ENCODE data around the gene BMPER. TPM values are rescaled to one million over a fixed set of nuclear protein-coding genes. Genes with fewer than 3 reads are reported as not detected.

Gene BMPER
- total and polyA plus RNA-seq, 10 of the 15 experiments (the other 5 are each of a cell fraction or from before 2014, with no cell fraction given) = 0.02 to 0.08 TPM; not detected in 8

DNA sequence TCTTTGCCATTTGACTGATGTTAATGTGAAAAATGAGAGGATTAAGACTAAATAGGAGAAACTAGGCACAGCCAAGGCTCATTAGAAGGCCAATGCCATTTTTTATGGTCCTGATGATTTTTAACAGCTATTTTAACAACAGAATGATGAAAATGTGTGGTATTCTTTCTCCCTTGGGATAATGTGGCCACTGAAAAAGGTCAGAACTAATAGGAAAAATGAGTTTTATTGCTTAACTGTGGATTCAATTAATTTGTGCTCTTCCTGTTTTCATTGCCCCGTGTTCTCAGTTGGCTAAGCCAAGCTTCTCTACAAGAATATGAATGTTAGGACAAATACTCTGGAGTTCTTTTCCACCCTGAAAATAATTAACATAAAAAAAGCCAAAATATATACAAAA lies 56.6 kb downstream of the BMPER start:
- DNase-seq (ENCODE audit: low read depth, low spot score) = no peak
- no peak for ATAC-seq
- intact Hi-C loops (cut with micrococcal nuclease; ENCODE audit: unreplicated experiment) (no loop called here), in situ Hi-C loops (cut with MboI) (no loop called here)
- Histone ChIP-seq H3K4me2 (ENCODE audit: control insufficient read depth, insufficient read depth) (no peak overlapping the region), H3K79me2 (ENCODE audit: control insufficient read depth, insufficient read depth, low read length) (no peaks in the 10 kb centered on the region), H3K36me3 (ENCODE audit: control insufficient read depth in 2 of 2, insufficient read depth in 2 of 2, low read length in 1 of 2) (no peaks in the 10 kb centered on the region), H3K27ac (ENCODE audit: control insufficient read depth, insufficient read depth) (no peak overlapping the region), H3K4me1 (ENCODE audit: control insufficient read depth, insufficient read depth, low read length) (no peaks in the 10 kb centered on the region), H3K9me3 (replicated peaks; ENCODE audit: control insufficient read depth, insufficient read depth, low read length) (no peaks in the 10 kb centered on the region), H2AFZ (ENCODE audit: control insufficient read depth, low read depth, low read length) (no peak overlapping the region), H4K20me1 (ENCODE audit: control insufficient read depth, insufficient read depth) (no peaks in the 10 kb centered on the region), H3K27me3 (replicated peaks in 1 of 2; ENCODE audit: control insufficient read depth in 2 of 2, insufficient read depth in 2 of 2, low read length in 1 of 2) (no peaks in the 10 kb centered on the region), H3K9ac (ENCODE audit: control insufficient read depth, insufficient read depth, low read length) (no peak overlapping the region), H3K4me3 (no peak overlapping the region)
- TF ChIP-seq PML (IDR thresholded peaks at IDR 0.05; ENCODE audit: low read length) = no peak
- TF ChIP-seq SUPT20H (IDR thresholded peaks at IDR 0.05; ENCODE audit: borderline replicate concordance, control insufficient read depth, low read depth, low read length) = no peak
- TF ChIP-seq NR2C1 (IDR thresholded peaks at IDR 0.05) = no peak
- TF ChIP-seq ESRRA (IDR thresholded peaks at IDR 0.05; ENCODE audit: low read length) = no peak
- TF ChIP-seq, protein P1, sequence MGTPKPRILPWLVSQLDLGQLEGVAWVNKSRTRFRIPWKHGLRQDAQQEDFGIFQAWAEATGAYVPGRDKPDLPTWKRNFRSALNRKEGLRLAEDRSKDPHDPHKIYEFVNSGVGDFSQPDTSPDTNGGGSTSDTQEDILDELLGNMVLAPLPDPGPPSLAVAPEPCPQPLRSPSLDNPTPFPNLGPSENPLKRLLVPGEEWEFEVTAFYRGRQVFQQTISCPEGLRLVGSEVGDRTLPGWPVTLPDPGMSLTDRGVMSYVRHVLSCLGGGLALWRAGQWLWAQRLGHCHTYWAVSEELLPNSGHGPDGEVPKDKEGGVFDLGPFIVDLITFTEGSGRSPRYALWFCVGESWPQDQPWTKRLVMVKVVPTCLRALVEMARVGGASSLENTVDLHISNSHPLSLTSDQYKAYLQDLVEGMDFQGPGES (IDR thresholded peaks at IDR 0.05) = no peak
- TF ChIP-seq, protein P2, sequence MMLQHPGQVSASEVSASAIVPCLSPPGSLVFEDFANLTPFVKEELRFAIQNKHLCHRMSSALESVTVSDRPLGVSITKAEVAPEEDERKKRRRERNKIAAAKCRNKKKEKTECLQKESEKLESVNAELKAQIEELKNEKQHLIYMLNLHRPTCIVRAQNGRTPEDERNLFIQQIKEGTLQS (IDR thresholded peaks at IDR 0.05; ENCODE audit: borderline replicate concordance, extremely low read depth, low read depth, low read length) = no peak
- no peak for TF ChIP-seq ZNF622 (IDR thresholded peaks at IDR 0.05)
- TF ChIP-seq HDAC6 (IDR thresholded peaks at IDR 0.05; ENCODE audit: unreplicated experiment) = no peak
- TF ChIP-seq, protein P3, sequence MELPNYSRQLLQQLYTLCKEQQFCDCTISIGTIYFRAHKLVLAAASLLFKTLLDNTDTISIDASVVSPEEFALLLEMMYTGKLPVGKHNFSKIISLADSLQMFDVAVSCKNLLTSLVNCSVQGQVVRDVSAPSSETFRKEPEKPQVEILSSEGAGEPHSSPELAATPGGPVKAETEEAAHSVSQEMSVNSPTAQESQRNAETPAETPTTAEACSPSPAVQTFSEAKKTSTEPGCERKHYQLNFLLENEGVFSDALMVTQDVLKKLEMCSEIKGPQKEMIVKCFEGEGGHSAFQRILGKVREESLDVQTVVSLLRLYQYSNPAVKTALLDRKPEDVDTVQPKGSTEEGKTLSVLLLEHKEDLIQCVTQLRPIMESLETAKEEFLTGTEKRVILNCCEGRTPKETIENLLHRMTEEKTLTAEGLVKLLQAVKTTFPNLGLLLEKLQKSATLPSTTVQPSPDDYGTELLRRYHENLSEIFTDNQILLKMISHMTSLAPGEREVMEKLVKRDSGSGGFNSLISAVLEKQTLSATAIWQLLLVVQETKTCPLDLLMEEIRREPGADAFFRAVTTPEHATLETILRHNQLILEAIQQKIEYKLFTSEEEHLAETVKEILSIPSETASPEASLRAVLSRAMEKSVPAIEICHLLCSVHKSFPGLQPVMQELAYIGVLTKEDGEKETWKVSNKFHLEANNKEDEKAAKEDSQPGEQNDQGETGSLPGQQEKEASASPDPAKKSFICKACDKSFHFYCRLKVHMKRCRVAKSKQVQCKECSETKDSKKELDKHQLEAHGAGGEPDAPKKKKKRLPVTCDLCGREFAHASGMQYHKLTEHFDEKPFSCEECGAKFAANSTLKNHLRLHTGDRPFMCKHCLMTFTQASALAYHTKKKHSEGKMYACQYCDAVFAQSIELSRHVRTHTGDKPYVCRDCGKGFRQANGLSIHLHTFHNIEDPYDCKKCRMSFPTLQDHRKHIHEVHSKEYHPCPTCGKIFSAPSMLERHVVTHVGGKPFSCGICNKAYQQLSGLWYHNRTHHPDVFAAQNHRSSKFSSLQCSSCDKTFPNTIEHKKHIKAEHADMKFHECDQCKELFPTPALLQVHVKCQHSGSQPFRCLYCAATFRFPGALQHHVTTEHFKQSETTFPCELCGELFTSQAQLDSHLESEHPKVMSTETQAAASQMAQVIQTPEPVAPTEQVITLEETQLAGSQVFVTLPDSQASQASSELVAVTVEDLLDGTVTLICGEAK (IDR thresholded peaks at IDR 0.05; ENCODE audit: borderline replicate concordance) = no peak
- ChIA-PET SMC1A (ENCODE audit: uncharacterized antibody, unreplicated experiment) (interaction anchor here (0.8 kb wide), 1 partner anchor 11 kb away, joined by 3 read pairs; no protein-coding TSS in a partner anchor), CTCF (interaction anchor here (0.7 to 1.7 kb wide), 4 partner anchors 20 to 502 kb away, joined by 3 to 6 read pairs (median 4); no protein-coding TSS in a partner anchor), RAD21 (ENCODE audit: unreplicated experiment) (no interaction called here), POLR2A (no interaction called here)
- WGBS (ENCODE audit: insufficient coverage, insufficient replicate concordance, low lambda C conversion rate, missing lambda C conversion rate) = 21% methylated on average over 1 of the region's 1 CpG
- no peak for FAIRE-seq
- no TSS peak for BruUV-seq (replicated peaks)
